Activated B cell treated with CpG ODN at 0.5 μM for 24 hours (primary cell): ENCODE data around the gene PFDN5. TPM values are rescaled to one million over a fixed set of nuclear protein-coding genes. Genes with fewer than 3 reads are reported as not detected.
A peak's percentile ranks its signal among the peaks of the same experiment; 100 is the strongest.

Experiments
- ATAC-seq: fragments of 200-7000 bp; cut with Tn5 transposase; one replicate; pipeline ENCODE4 v1.10.0; 2021; ENCODE audit warnings: low read depth, mild to moderate bottlenecking, moderate library complexity
- CTCF ChIA-PET: fragments of 350-600 bp; sonication (Branson Sonifier 250); formaldehyde crosslinking; loops from one replicate; lab custom pipeline; 2021; ENCODE audit warnings: antibody characterized with exemption; lab: Charles Lee
- POLR2A ChIA-PET: fragments of 350-600 bp; sonication (Branson Sonifier 250); formaldehyde crosslinking; loops from one replicate; lab custom pipeline; 2021; ENCODE audit warnings: antibody characterized with exemption; lab: Charles Lee
- DNase-seq: peaks from one replicate; pipeline ENCODE4 v3.0.0; 2022
- H3K27ac Mint-ChIP-seq: one replicate; pipeline ENCODE4 v1.8.0; 2020; ENCODE audit warnings: mixed read lengths
- H3K27me3 Mint-ChIP-seq: one replicate; pipeline ENCODE4 v1.8.0; 2021; ENCODE audit warnings: mixed read lengths
- H3K36me3 Mint-ChIP-seq: one replicate; pipeline ENCODE4 v1.8.0; 2021; ENCODE audit warnings: low read depth, mixed read lengths
- H3K4me1 Mint-ChIP-seq: one replicate; pipeline ENCODE4 v1.8.0; 2021; ENCODE audit warnings: mixed read lengths
- H3K4me3 Mint-ChIP-seq: one replicate; pipeline ENCODE4 v1.8.0; 2020; ENCODE audit warnings: mild to moderate bottlenecking, mixed read lengths
- H3K9me3 Mint-ChIP-seq: one replicate; pipeline ENCODE4 v1.8.0; 2020; ENCODE audit warnings: mixed read lengths
- CTCF ChIP-seq: fragments of 200-600 bp; IDR thresholded peaks from one replicate; pipeline ENCODE4 v1.8.0; 2022; ENCODE audit warnings: antibody characterized with exemption, mild to moderate bottlenecking
- intact Hi-C: fragments of 100-400 bp; cut with micrococcal nuclease; formaldehyde crosslinking; loops from one replicate; pipeline ENCODE4 v1.15.1; 2024
- total RNA-seq: library from RNA; stranded (reverse); gene quantifications from 2 replicates; pipeline ENCODE4 v1.2.3, GENCODE V29; 2022

The PFDN5 gene
- total RNA-seq, 1 donor from 2014 or later, result 486 TPM

- DNase-seq, result peak; percentile 34
- H3K27me3 Mint-ChIP-seq, result peaks cover 19% of the 10 kb centered on the region
- H3K4me3 Mint-ChIP-seq, result peak overlapping the region; percentile 93
- no peak for ATAC-seq
- peaks cover 7% of the 10 kb centered on the region for H3K36me3 Mint-ChIP-seq
- intact Hi-C loops, result loop anchor here (10.0 kb wide), 3 partner anchors 251 to 889 kb away; partner anchors contain the start of genes CALCOCO1 and SPRYD3
- H3K27ac Mint-ChIP-seq, result peak overlapping the region; percentile 41
- ChIA-PET POLR2A (interaction anchor here (0.5 to 6.9 kb wide), 11 partner anchors 9 to 175 kb away, joined by 3 to 114 read pairs (median 7); partner anchors contain the start of genes CSAD, MYG1, PFDN5 and PRR13), CTCF (interaction anchor here (1.2 to 11.1 kb wide), 7 partner anchors 19 to 183 kb away, joined by 3 to 148 read pairs (median 5); partner anchors contain the start of gene NPFF)
- peaks cover 31% of the 10 kb centered on the region for H3K4me1 Mint-ChIP-seq
- no peaks in the 10 kb centered on the region for H3K9me3 Mint-ChIP-seq
- no peak for TF ChIP-seq CTCF
Measured at GRCh38 chr12:53325511-53326061, 30.2 kb downstream of the PFDN5 start.

DNA sequence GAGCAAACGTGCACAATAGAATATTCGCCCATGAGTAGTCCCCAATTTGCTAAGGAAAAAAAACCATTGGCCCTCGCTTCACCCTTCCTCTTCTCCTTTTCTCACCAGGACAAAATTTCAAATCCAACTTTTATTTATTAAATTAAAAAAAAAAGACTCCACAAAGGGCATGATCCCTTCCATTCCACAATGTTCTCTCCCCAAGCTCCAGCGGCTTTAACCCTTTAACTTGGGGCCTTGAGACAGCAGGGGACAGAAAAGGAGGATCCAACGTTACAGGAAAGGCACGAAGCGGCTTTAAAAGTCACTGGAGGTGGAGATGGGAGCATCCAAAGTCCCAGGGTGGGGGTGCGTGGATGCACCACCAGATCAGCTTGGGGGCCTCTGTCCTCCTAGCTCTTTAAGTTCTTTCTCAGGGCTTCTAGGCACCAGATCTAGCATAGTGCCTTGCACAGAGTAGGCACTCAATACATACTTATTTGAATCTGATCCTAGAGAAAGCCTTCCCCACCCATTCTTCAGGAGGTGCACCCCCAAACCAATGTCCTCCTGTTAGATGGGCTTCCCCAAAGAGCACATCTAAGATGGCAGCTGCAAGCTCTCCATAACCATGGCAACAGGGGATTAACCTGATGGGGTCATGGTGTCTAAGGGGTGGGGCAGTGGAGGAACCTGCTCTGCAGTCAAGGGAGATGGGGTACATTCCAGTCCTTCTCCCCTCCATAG lies 31.3 kb downstream of the PFDN5 start:
- intact Hi-C loops, result loop anchor here (10.0 kb wide), 3 partner anchors 252 to 888 kb away; partner anchors contain the start of genes CALCOCO1 and SPRYD3
- ChIA-PET POLR2A (interaction anchor here (0.5 to 0.6 kb wide), 2 partner anchors 25 to 133 kb away, joined by 3 to 4 read pairs; no protein-coding TSS in a partner anchor), CTCF (interaction anchor here (1.7 to 11.1 kb wide), 6 partner anchors 18 to 182 kb away, joined by 3 to 148 read pairs (median 8); partner anchors contain the start of gene NPFF)
- H3K4me3 Mint-ChIP-seq, result no peak overlapping the region
- ATAC-seq (no peak), DNase-seq (no peak)
- H3K9me3 Mint-ChIP-seq, result no peaks in the 10 kb centered on the region
- no peak for TF ChIP-seq CTCF
- H3K27me3 Mint-ChIP-seq, result peaks cover 23% of the 10 kb centered on the region
- peaks cover 21% of the 10 kb centered on the region for H3K4me1 Mint-ChIP-seq
- H3K36me3 Mint-ChIP-seq, result no peaks in the 10 kb centered on the region
- H3K27ac Mint-ChIP-seq, result peak overlapping the region; percentile 41

GRCh38 chr12:53327435-53328042 lies 32.2 kb downstream of the PFDN5 start:
- H3K27me3 Mint-ChIP-seq, result peaks cover 29% of the 10 kb centered on the region
- TF ChIP-seq CTCF, result no peak
- H3K36me3 Mint-ChIP-seq, result no peaks in the 10 kb centered on the region
- no peaks in the 10 kb centered on the region for H3K9me3 Mint-ChIP-seq
- no peak overlapping the region for H3K27ac Mint-ChIP-seq
- ChIA-PET POLR2A (no interaction called here), CTCF (interaction anchor here (0.7 to 11.1 kb wide), 6 partner anchors 17 to 114 kb away, joined by 3 to 148 read pairs (median 4); no protein-coding TSS in a partner anchor)
- H3K4me3 Mint-ChIP-seq, result peak overlapping the region; percentile 22
- DNase-seq (no peak), ATAC-seq (no peak)
- intact Hi-C loops, result loop anchor here (10.0 kb wide), 3 partner anchors 253 to 887 kb away; partner anchors contain the start of genes CALCOCO1 and SPRYD3
- H3K4me1 Mint-ChIP-seq, result peaks cover 19% of the 10 kb centered on the region

- TF ChIP-seq CTCF, result no peak
- intact Hi-C loops, result loop anchor here (10.0 kb wide), 3 partner anchors 253 to 887 kb away; partner anchors contain the start of genes CALCOCO1 and SPRYD3
- POLR2A ChIA-PET, result no interaction called here
- Mint-ChIP-seq H3K4me3 (no peak overlapping the region), H3K4me1 (peaks cover 19% of the 10 kb centered on the region), H3K27ac (no peak overlapping the region), H3K9me3 (no peaks in the 10 kb centered on the region), H3K27me3 (peaks cover 30% of the 10 kb centered on the region), H3K36me3 (no peaks in the 10 kb centered on the region)
- CTCF ChIA-PET, result interaction anchor here (1.7 to 11.1 kb wide), 3 partner anchors 17 to 26 kb away, joined by 3 to 148 read pairs (median 11); no protein-coding TSS in a partner anchor
- ATAC-seq, result no peak
- DNase-seq, result no peak
Measured at GRCh38 chr12:53328043-53328435, 32.7 kb downstream of the PFDN5 start.
